Panc1 (cell line): ENCODE results near the gene IST1. TPM values are rescaled to one million over a fixed set of nuclear protein-coding genes. Genes with fewer than 3 reads are reported as not detected.

Source experiments
- ATAC-seq: fragments of 200-7000 bp; cut with Tn5 transposase; 2 replicates; pipeline ENCODE4 v1.9.1; 2020; ENCODE audit warnings: mild to moderate bottlenecking, moderate library complexity
- BruUV-seq: library from RNA; stranded (reverse); fragments of 400-500 nt; replicated peaks from 2 replicates; lab custom pipeline; 2021; lab: Mats Ljungman, UMichigan
- CTCF ChIA-PET: fragments of 300-600 bp; sonication (Branson Sonifier 250); formaldehyde crosslinking; loops from one replicate; lab custom pipeline; 2022; ENCODE audit warnings: antibody characterized with exemption; lab: Charles Lee
- POLR2A ChIA-PET: fragments of 300-600 bp; sonication (Branson Sonifier 250); formaldehyde crosslinking; loops from one replicate; lab custom pipeline; 2022; ENCODE audit warnings: antibody characterized with exemption; lab: Charles Lee
- DNase-seq: peaks from one replicate; pipeline ENCODE4 v3.0.0-alpha.2; 2010; ENCODE audit warnings: low read depth, low spot score
- H3K27ac ChIP-seq: 2 replicates; pipeline ENCODE4 v1.5.1; 2011; ENCODE audit warnings: mild to moderate bottlenecking, low read length, inconsistent platforms
- H3K27me3 ChIP-seq: fragments of 200-500 bp; sonication (Bioruptor generic); 2 replicates; pipeline ENCODE4 v1.6.0; 2014; ENCODE audit warnings: low read length, inconsistent platforms; ENCODE audit not compliant: control insufficient read depth, insufficient read depth
- H3K36me3 ChIP-seq: fragments of 200-500 bp; sonication (Bioruptor generic); 2 replicates; pipeline ENCODE4 v1.5.1; 2014; ENCODE audit warnings: inconsistent platforms, mild to moderate bottlenecking, low read length, moderate library complexity; ENCODE audit not compliant: control insufficient read depth, insufficient read depth
- H3K4me1 ChIP-seq: 2 replicates; pipeline ENCODE4 v1.5.1; 2011; ENCODE audit warnings: inconsistent platforms, mild to moderate bottlenecking, low read length, moderate library complexity; ENCODE audit not compliant: control insufficient read depth, insufficient read depth
- H3K4me3 ChIP-seq, 2 experiments: 2 replicates each; pipeline ENCODE4 v1.5.1; 2011 to 2012; ENCODE audit warnings: low read depth in 2 of 2, low read length in 2 of 2, mild to moderate bottlenecking in 2 of 2, inconsistent platforms in 1 of 2, moderate library complexity in 1 of 2
- H3K9me3 ChIP-seq: fragments of 200-500 bp; sonication (Bioruptor generic); 2 replicates; pipeline ENCODE4 v1.5.1; 2014; ENCODE audit warnings: low read depth, mild to moderate bottlenecking, inconsistent platforms, low read length, moderate library complexity; ENCODE audit not compliant: control insufficient read depth, insufficient read depth
- CTCF ChIP-seq: fragments of 450-650 bp; IDR thresholded peaks from 2 replicates; pipeline ENCODE4 v1.5.1; 2017; ENCODE audit warnings: mild to moderate bottlenecking
- POLR2AphosphoS5 ChIP-seq: IDR thresholded peaks from 2 replicates; pipeline ENCODE4 v1.6.1; 2012; ENCODE audit warnings: mild to moderate bottlenecking, low read depth, low read length, moderate library complexity
- REST ChIP-seq, 2 experiments: IDR thresholded peaks; 2 replicates each; pipeline ENCODE4 v1.6.1; 2011 to 2012; ENCODE audit warnings: low read depth in 2 of 2, control low read depth in 1 of 2, low read length in 1 of 2, mild to moderate bottlenecking in 1 of 2, moderate library complexity in 1 of 2; ENCODE audit not compliant: insufficient read depth in 1 of 2
- SIN3A ChIP-seq: IDR thresholded peaks from 2 replicates; pipeline ENCODE4 v1.6.1; 2012; ENCODE audit warnings: low read depth, mild to moderate bottlenecking, low read length, moderate library complexity, borderline replicate concordance; ENCODE audit not compliant: insufficient read depth
- TCF7L2 ChIP-seq: IDR thresholded peaks from 2 replicates; pipeline ENCODE4 v1.6.1; 2011; ENCODE audit warnings: mild to moderate bottlenecking, low read depth, low read length, inconsistent platforms
- in situ Hi-C: cut with HindIII; loops from 2 replicates; pipeline ENCODE4 v1.10.0; 2016; ENCODE audit warnings: low sequenced_read_pairs, low pct_unique_long_range_greater_than_20kb
- intact Hi-C: fragments of 100-400 bp; cut with micrococcal nuclease; formaldehyde crosslinking; loops from one replicate; pipeline ENCODE4 v1.10.0; 2022; ENCODE audit not compliant: unreplicated experiment
- total RNA-seq: library from RNA; stranded (reverse); gene quantifications from one replicate; pipeline ENCODE4 v1.2.1, GENCODE V29; 2021; ENCODE audit not compliant: unreplicated experiment

Gene IST1
- total RNA-seq, 1 experiment from 2014 or later, result 173 TPM

- intact Hi-C loops, result no loop called here
- H3K9me3 ChIP-seq, result no peaks in the 10 kb centered on the region
- H3K36me3 ChIP-seq, result no peaks in the 10 kb centered on the region
- in situ Hi-C loops, result no loop called here
- ATAC-seq (no peak), DNase-seq (no peak)
- POLR2A ChIA-PET, result no interaction called here
- no peak overlapping the region for H3K4me3 ChIP-seq
- peaks cover 6% of the 10 kb centered on the region for H3K4me1 ChIP-seq
- TF ChIP-seq TCF7L2 (no peak), REST (IDR thresholded peaks at IDR 0.05; ENCODE audit: insufficient read depth in 1 of 2, low read depth in 2 of 2, low read length in 1 of 2) (no peak), SIN3A (no peak), POLR2AphosphoS5 (no peak), CTCF (no peak)
- no peak overlapping the region for H3K27ac ChIP-seq
- H3K27me3 ChIP-seq, result no peaks in the 10 kb centered on the region
- CTCF ChIA-PET, result no interaction called here
- BruUV-seq, result no TSS peak
Measured at GRCh38 chr16:71885261-71885650, 10.1 kb upstream of the IST1 start.

GRCh38 chr16:71889147-71889546 is 6.2 kb upstream of the IST1 start:
- Histone ChIP-seq H3K9me3 (no peaks in the 10 kb centered on the region), H3K36me3 (no peaks in the 10 kb centered on the region), H3K27me3 (no peaks in the 10 kb centered on the region), H3K27ac (no peak overlapping the region), H3K4me1 (no peaks in the 10 kb centered on the region), H3K4me3 (no peak overlapping the region)
- DNase-seq, result no peak
- no peak for TF ChIP-seq TCF7L2
- no peak for TF ChIP-seq REST (IDR thresholded peaks at IDR 0.05; ENCODE audit: insufficient read depth in 1 of 2, low read depth in 2 of 2, low read length in 1 of 2)
- no peak for TF ChIP-seq SIN3A
- TF ChIP-seq POLR2AphosphoS5, result no peak
- no peak for TF ChIP-seq CTCF
- ATAC-seq, result no peak
- ChIA-PET POLR2A (no interaction called here), CTCF (interaction anchor here (0.6 kb wide), 1 partner anchor 324 kb away, joined by 12 read pairs; no protein-coding TSS in a partner anchor)
- in situ Hi-C loops, result no loop called here
- intact Hi-C loops, result no loop called here
- no TSS peak for BruUV-seq
